Lower leg skin (tissue), 3 donors: Measurements from ENCODE around the gene AAGAB.

Experiments
- POLR2A ChIP-seq, 2 donors: fragments of 450-650 bp; IDR thresholded peaks; one replicate each; pipeline ENCODE4 v1.6.1; 2016 to 2017; ENCODE audit warnings: antibody characterized with exemption in 2 of 2, mild to moderate bottlenecking in 1 of 2, moderate library complexity in 1 of 2
- TF ChIP-seq, protein P1 (sequence below), 3 donors: fragments of 450-650 bp; IDR thresholded peaks; one replicate each; pipeline ENCODE4 v1.5.1; 2016; ENCODE audit warnings: antibody characterized with exemption in 3 of 3, mild to moderate bottlenecking in 3 of 3, moderate library complexity in 2 of 3

DNA sequence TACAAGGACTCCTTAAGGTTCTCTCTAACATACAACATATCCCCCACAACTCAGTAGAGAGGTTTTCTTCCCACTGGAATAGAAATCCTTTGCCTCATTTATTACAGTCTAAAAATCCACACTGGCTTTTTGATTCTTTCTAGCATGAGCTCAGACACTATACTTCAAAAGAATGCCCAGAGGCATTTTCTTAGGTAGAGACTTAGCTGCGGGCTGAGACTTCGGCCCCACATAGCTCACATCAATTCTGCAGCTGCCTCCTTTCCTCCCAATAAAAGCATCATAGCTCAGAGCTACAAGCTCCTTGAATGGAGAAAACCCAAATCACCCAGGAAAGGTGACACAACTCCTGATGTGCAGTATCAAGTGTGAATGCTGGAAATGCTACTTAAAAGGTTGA, 52.4 kb downstream of the AAGAB start:
- TF ChIP-seq, protein P1, sequence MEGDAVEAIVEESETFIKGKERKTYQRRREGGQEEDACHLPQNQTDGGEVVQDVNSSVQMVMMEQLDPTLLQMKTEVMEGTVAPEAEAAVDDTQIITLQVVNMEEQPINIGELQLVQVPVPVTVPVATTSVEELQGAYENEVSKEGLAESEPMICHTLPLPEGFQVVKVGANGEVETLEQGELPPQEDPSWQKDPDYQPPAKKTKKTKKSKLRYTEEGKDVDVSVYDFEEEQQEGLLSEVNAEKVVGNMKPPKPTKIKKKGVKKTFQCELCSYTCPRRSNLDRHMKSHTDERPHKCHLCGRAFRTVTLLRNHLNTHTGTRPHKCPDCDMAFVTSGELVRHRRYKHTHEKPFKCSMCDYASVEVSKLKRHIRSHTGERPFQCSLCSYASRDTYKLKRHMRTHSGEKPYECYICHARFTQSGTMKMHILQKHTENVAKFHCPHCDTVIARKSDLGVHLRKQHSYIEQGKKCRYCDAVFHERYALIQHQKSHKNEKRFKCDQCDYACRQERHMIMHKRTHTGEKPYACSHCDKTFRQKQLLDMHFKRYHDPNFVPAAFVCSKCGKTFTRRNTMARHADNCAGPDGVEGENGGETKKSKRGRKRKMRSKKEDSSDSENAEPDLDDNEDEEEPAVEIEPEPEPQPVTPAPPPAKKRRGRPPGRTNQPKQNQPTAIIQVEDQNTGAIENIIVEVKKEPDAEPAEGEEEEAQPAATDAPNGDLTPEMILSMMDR (IDR thresholded peaks at IDR 0.05), result no peak
- no peak for TF ChIP-seq POLR2A (IDR thresholded peaks at IDR 0.05)
